DOHH2 (cell line): ENCODE data around the gene E2F2.

Experiments used
- H3F3A ChIP-seq: fragments of 200-600 bp; sonication (generic), shearing (Covaris generic); 2 replicates; pipeline ENCODE4 v1.6.0; 2016; ENCODE audit warnings: antibody characterized with exemption, mild to moderate bottlenecking; ENCODE audit not compliant: control insufficient read depth, insufficient read depth
- H3K27ac ChIP-seq: fragments of 200-600 bp; sonication (generic); 2 replicates; pipeline ENCODE4 v1.5.1; 2014; ENCODE audit warnings: low read depth, mild to moderate bottlenecking, low read length, moderate library complexity
- H3K27me3 ChIP-seq: fragments of 200-600 bp; sonication (generic); 2 replicates; pipeline ENCODE4 v1.6.1; 2014; ENCODE audit warnings: mild to moderate bottlenecking, low read length, mixed read lengths; ENCODE audit not compliant: control insufficient read depth
- H3K36me3 ChIP-seq: fragments of 200-600 bp; sonication (generic); 2 replicates; pipeline ENCODE4 v1.6.1; 2014; ENCODE audit warnings: mild to moderate bottlenecking, low read length, moderate library complexity, mixed read lengths; ENCODE audit not compliant: control insufficient read depth
- H3K4me1 ChIP-seq: fragments of 200-600 bp; sonication (generic); 2 replicates; pipeline ENCODE4 v1.6.1; 2014; ENCODE audit warnings: mild to moderate bottlenecking, low read length, mixed read lengths; ENCODE audit not compliant: control insufficient read depth
- H3K4me2 ChIP-seq: fragments of 200-600 bp; sonication (generic); 2 replicates; pipeline ENCODE4 v1.6.0; 2014; ENCODE audit warnings: mild to moderate bottlenecking, low read length, moderate library complexity
- H3K4me3 ChIP-seq: fragments of 200-600 bp; sonication (generic); 2 replicates; pipeline ENCODE4 v1.5.1; 2014; ENCODE audit warnings: mild to moderate bottlenecking, low read length, mixed read lengths
- H3K79me2 ChIP-seq: fragments of 200-600 bp; sonication (generic); 2 replicates; pipeline ENCODE4 v1.6.1; 2014; ENCODE audit warnings: mild to moderate bottlenecking, low read length, mixed read lengths; ENCODE audit not compliant: control insufficient read depth
- H3K9me2 ChIP-seq: fragments of 200-600 bp; sonication (generic); replicated peaks from 2 replicates; pipeline ENCODE4 v1.6.1; 2014; ENCODE audit warnings: mild to moderate bottlenecking, low read length, mixed read lengths; ENCODE audit not compliant: control insufficient read depth
- H3K9me3 ChIP-seq: fragments of 200-600 bp; sonication (generic); 2 replicates; pipeline ENCODE4 v1.6.1; 2014; ENCODE audit warnings: antibody characterized with exemption, low read length, mixed read lengths; ENCODE audit not compliant: control insufficient read depth, insufficient read depth
- H4K20me1 ChIP-seq: fragments of 200-600 bp; sonication (generic); 2 replicates; pipeline ENCODE4 v1.6.0; 2014; ENCODE audit warnings: low read depth, mild to moderate bottlenecking, antibody characterized with exemption, low read length, moderate library complexity; ENCODE audit not compliant: control insufficient read depth, insufficient read depth
- EZH2phosphoT487 ChIP-seq: fragments of 200-600 bp; sonication (generic); IDR thresholded peaks from 2 replicates; pipeline ENCODE4 v1.6.1; 2017; ENCODE audit warnings: borderline replicate concordance, mild to moderate bottlenecking, antibody characterized with exemption, low read length, moderate library complexity, mixed read lengths
- TF ChIP-seq, protein P1 (sequence below): fragments of 200-600 bp; sonication (generic); IDR thresholded peaks from one replicate; pipeline ENCODE4 v1.5.1; 2014; ENCODE audit warnings: antibody characterized with exemption, mild to moderate bottlenecking, low read depth, low read length; ENCODE audit not compliant: poor library complexity, severe bottlenecking

Gene E2F2

DNA sequence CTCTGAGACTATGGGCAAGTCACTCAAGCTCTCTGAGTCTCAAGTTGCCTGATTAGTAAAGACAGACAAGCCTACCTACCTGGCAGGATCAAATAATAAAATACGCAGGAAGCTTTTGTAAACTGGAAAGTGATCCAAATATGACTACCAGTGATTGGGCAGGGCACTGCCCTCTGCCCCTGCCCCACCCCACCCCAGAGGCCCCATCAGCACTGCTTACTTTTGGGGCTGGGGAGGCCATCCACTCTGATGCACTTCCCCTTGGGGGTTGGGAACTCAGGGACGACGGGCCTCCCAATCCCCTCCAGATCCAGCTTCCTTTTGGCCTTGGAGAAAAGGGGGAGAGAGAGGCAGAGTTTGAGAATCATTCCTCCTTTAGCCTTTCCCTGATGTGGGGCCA lies 6.9 kb downstream of the E2F2 start:
- H3K9me2 ChIP-seq: no peaks in the 10 kb centered on the region
- peaks cover 58% of the 10 kb centered on the region for H3K4me1 ChIP-seq
- peaks cover 95% of the 10 kb centered on the region for H3K79me2 ChIP-seq
- H3K9me3 ChIP-seq: no peaks in the 10 kb centered on the region
- peaks cover 98% of the 10 kb centered on the region for H3K36me3 ChIP-seq
- H3K4me2 ChIP-seq: peak overlapping the region; percentile 95
- H4K20me1 ChIP-seq: peaks cover 27% of the 10 kb centered on the region; the same call in 1 of the 2 replicates
- H3F3A ChIP-seq: peaks cover 44% of the 10 kb centered on the region
- H3K27ac ChIP-seq: peak overlapping the region; percentile 99
- TF ChIP-seq EZH2phosphoT487: no peak
- TF ChIP-seq, protein P1, sequence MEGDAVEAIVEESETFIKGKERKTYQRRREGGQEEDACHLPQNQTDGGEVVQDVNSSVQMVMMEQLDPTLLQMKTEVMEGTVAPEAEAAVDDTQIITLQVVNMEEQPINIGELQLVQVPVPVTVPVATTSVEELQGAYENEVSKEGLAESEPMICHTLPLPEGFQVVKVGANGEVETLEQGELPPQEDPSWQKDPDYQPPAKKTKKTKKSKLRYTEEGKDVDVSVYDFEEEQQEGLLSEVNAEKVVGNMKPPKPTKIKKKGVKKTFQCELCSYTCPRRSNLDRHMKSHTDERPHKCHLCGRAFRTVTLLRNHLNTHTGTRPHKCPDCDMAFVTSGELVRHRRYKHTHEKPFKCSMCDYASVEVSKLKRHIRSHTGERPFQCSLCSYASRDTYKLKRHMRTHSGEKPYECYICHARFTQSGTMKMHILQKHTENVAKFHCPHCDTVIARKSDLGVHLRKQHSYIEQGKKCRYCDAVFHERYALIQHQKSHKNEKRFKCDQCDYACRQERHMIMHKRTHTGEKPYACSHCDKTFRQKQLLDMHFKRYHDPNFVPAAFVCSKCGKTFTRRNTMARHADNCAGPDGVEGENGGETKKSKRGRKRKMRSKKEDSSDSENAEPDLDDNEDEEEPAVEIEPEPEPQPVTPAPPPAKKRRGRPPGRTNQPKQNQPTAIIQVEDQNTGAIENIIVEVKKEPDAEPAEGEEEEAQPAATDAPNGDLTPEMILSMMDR: no peak
- peak overlapping the region; percentile 84 for H3K4me3 ChIP-seq
- H3K27me3 ChIP-seq: no peaks in the 10 kb centered on the region

DNA sequence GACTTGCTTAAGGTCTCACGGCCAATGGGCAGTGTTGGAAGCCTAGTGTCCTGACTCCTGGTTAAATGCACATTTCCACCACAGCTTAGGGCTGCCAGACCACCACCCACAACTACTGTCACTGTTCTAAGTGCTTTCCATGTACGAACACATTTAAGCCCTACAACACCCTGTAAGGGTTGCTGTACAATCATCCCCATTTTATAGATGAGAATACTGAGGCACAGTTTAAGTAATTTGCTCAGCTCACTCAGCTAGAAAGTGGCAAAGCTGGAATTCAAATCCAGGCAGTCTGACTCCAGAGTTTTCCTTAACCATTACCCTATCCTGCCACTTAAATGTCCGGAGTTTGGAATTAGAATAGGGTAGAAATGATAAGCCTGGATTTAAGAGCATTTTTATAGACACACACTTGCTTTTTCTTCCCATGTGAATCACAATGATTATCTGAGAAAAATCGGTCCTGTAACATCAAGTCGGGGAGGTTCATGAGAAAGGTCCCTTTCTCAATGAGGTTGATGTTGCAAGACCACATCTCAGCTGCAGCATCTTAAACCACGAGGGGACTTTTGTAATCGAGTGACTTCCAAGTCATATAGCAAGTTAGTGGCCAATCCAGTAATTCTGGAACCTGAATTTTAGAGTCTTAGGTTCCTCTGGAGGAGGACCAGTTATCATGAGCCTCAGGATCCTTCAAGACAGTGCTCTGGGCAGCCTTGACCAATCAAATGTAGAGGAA lies 8.6 kb downstream of the E2F2 start:
- H3K36me3 ChIP-seq: peaks cover 96% of the 10 kb centered on the region
- peaks cover 90% of the 10 kb centered on the region for H3K79me2 ChIP-seq
- no peak overlapping the region for H3K4me3 ChIP-seq
- no peak overlapping the region for H3K4me2 ChIP-seq
- H3F3A ChIP-seq: peaks cover 34% of the 10 kb centered on the region
- H3K27me3 ChIP-seq: no peaks in the 10 kb centered on the region
- no peaks in the 10 kb centered on the region for H3K9me2 ChIP-seq
- no peaks in the 10 kb centered on the region for H3K9me3 ChIP-seq
- peaks cover 41% of the 10 kb centered on the region for H3K4me1 ChIP-seq
- TF ChIP-seq, protein P1: no peak
- no peak for TF ChIP-seq EZH2phosphoT487
- peaks cover 32% of the 10 kb centered on the region; the same call in 1 of the 2 replicates for H4K20me1 ChIP-seq
- peak overlapping the region; percentile 99 for H3K27ac ChIP-seq

DNA sequence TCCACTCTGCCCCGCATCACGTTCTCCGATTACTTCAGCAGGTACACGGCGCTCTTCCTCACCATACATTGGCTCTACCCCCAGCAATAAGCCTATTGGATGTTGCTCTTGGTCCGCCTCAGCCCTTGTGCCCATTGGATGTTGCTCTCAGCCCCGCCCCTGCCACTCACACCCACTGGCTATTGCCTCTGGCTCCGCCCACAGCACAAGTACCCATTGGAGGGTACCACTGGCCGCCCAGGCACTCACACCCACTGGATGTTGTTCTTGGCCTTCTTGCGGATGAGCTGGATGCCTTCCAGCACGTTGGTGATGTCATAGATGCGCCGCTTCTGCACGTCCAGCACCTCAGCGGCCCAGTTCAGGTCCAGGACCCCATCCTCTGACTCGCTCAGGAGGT lies 9.4 kb downstream of the E2F2 start:
- H3F3A ChIP-seq: peaks cover 26% of the 10 kb centered on the region
- H3K9me3 ChIP-seq: no peaks in the 10 kb centered on the region
- H3K27me3 ChIP-seq: no peaks in the 10 kb centered on the region
- peaks cover 96% of the 10 kb centered on the region for H3K36me3 ChIP-seq
- H3K4me1 ChIP-seq: peaks cover 33% of the 10 kb centered on the region
- peaks cover 88% of the 10 kb centered on the region for H3K79me2 ChIP-seq
- H3K4me3 ChIP-seq: no peak overlapping the region
- peaks cover 32% of the 10 kb centered on the region; the same call in 1 of the 2 replicates for H4K20me1 ChIP-seq
- H3K4me2 ChIP-seq: no peak overlapping the region
- H3K9me2 ChIP-seq: no peaks in the 10 kb centered on the region
- TF ChIP-seq, protein P1: no peak
- TF ChIP-seq EZH2phosphoT487: no peak
- no peak overlapping the region for H3K27ac ChIP-seq
